ENCODE results near the gene EPS8L2.

DNA sequence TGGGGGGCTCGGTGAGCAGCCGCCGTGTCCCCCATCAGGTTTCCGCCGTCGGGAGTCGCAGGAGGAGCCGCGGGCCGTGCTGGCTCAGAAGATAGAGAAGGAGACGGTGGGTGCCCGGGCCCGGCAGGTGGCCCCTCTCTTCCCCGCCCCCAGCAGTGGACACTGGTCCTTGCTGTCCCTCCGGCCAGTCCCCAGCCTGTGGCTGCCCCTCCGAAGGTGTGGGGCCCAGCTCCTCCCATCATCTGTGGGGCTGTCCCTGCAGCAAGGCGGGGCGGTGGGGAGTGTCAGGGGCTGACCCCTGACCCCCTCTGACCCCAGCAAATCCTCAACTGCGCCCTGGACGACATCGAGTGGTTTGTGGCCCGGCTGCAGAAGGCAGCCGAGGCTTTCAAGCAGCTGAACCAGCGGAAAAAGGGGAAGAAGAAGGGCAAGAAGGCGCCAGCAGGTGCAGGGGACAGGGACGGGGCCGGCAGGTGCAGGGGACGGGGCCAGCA lies 15.3 kb downstream of the EPS8L2 start:
- TF ChIP-seq POLR2AphosphoS5 (IDR thresholded peaks at IDR 0.05) (no peak), POLR2A (IDR thresholded peaks at IDR 0.05) (no peak), CTCF (IDR thresholded peaks at IDR 0.05 in 8 of 11, conservative IDR thresholded peaks at IDR 0.05 in 3 of 11) (no peak)

Measured in spleen (tissue), 7 donors.